HUES48 (cell line): ENCODE results near the gene PRKN.

ENCODE experiments used
- H3K27ac ChIP-seq: one replicate; pipeline ENCODE4 v1.7.0; 2013; ENCODE audit warnings: low read depth, low read length, inconsistent platforms
- H3K27me3 ChIP-seq: 2 replicates; pipeline ENCODE4 v1.6.1; 2013; ENCODE audit warnings: mild to moderate bottlenecking, low read length; ENCODE audit not compliant: control insufficient read depth, insufficient read depth
- H3K36me3 ChIP-seq: 2 replicates; pipeline ENCODE4 v1.6.1; 2013; ENCODE audit warnings: low read length; ENCODE audit not compliant: control insufficient read depth, insufficient read depth
- H3K4me1 ChIP-seq: 2 replicates; pipeline ENCODE4 v1.6.1; 2013; ENCODE audit warnings: mild to moderate bottlenecking, low read length; ENCODE audit not compliant: control insufficient read depth, insufficient read depth
- H3K4me3 ChIP-seq: 2 replicates; pipeline ENCODE4 v1.5.1; 2013; ENCODE audit warnings: mild to moderate bottlenecking, low read depth, low read length
- H3K9ac ChIP-seq: 2 replicates; pipeline ENCODE4 v1.6.1; 2013; ENCODE audit warnings: mild to moderate bottlenecking, low read depth, low read length, moderate library complexity
- H3K9me3 ChIP-seq: 2 replicates; pipeline ENCODE4 v1.6.1; 2013; ENCODE audit warnings: low read length; ENCODE audit not compliant: control insufficient read depth, insufficient read depth

The PRKN gene

DNA sequence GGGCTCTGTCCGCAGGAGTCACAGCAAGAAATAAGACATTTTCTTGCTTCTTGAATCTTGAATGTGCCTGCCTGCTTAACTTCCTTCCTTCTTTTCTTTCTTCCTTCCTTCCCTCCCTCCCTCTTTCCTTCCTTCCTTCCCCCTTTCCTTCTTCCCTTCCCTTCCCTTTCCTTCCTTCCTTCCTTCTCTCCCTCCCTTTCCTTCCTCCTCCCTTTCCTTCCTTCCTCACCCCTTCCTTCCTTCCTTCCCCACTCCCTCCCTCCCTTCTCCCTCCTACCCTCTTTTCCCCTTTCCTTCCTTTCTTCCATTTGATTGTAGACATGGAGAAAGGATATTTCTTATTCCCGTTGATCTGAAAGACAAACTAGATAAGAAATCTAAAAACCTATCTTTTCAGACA, 1016.9 kb downstream of the PRKN start:
- Histone ChIP-seq H3K36me3 (no peaks in the 10 kb centered on the region), H3K4me3 (no peak overlapping the region), H3K9me3 (no peaks in the 10 kb centered on the region), H3K27me3 (no peaks in the 10 kb centered on the region), H3K4me1 (no peaks in the 10 kb centered on the region), H3K9ac (no peak overlapping the region), H3K27ac (no peak overlapping the region)

DNA sequence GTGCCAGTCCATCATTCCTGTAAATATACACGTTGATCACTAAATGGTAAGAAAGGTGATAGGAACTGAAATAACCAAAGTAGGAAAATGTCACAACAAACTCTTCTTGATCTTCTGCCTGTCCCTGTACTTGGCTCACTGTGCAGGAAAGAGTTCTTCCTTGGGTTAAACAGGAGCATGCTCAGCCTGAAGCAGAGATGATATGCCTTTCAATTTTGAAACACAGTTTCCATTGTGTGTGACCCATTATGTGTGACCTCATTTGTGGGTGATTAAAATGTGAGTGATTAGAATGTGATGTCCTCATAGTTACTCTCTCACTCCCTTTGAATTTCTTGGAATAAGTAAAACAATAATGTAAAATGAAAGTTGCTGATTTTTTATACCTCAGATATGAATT, 1026.5 kb downstream of the PRKN start:
- Histone ChIP-seq H3K27ac (no peak overlapping the region), H3K27me3 (no peaks in the 10 kb centered on the region), H3K9ac (no peak overlapping the region), H3K36me3 (no peaks in the 10 kb centered on the region), H3K9me3 (no peaks in the 10 kb centered on the region), H3K4me1 (no peaks in the 10 kb centered on the region; the same call in 1 of the 2 replicates), H3K4me3 (no peak overlapping the region)

GRCh38 chr6:161696801-161697200, 1030.8 kb downstream of the PRKN start:
- Histone ChIP-seq H3K27ac (no peak overlapping the region), H3K36me3 (no peaks in the 10 kb centered on the region), H3K9ac (no peak overlapping the region), H3K4me1 (no peaks in the 10 kb centered on the region; the same call in 1 of the 2 replicates), H3K27me3 (no peaks in the 10 kb centered on the region), H3K4me3 (no peak overlapping the region), H3K9me3 (no peaks in the 10 kb centered on the region)

GRCh38 chr6:161694995-161695394, 1032.6 kb downstream of the PRKN start:
- Histone ChIP-seq H3K27me3 (no peaks in the 10 kb centered on the region), H3K27ac (no peak overlapping the region), H3K9me3 (no peaks in the 10 kb centered on the region), H3K36me3 (no peaks in the 10 kb centered on the region), H3K4me3 (no peak overlapping the region), H3K4me1 (no peaks in the 10 kb centered on the region; the same call in 1 of the 2 replicates), H3K9ac (no peak overlapping the region)

DNA sequence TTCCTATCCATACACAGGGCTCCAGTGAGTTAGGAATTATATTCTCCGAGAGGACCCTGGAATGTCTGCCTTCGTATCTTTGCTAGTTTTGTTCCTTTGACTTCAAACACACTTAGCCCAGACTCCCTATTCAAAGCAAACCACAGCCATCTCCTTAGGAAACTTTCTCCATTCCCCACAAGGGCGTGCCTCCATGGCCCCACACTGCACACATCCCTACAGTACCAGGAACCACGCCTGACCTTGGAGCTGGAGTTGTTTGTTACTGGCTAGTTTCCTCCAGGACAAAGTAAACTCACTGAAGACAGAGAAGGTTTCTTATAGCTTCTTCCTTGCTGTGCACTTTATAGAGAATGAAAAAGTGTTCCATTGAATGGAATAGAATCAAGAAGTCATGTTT, 1040.9 kb downstream of the PRKN start:
- Histone ChIP-seq H3K4me3 (no peak overlapping the region), H3K9me3 (no peaks in the 10 kb centered on the region), H3K9ac (no peak overlapping the region)

GRCh38 chr6:161684731-161685475, 1042.7 kb downstream of the PRKN start:
- Histone ChIP-seq H3K9me3 (no peaks in the 10 kb centered on the region), H3K27me3 (no peaks in the 10 kb centered on the region), H3K4me3 (no peak overlapping the region), H3K36me3 (no peaks in the 10 kb centered on the region), H3K4me1 (no peaks in the 10 kb centered on the region), H3K27ac (no peak overlapping the region), H3K9ac (no peak overlapping the region)

More for the DNA sequence above, 1040.9 kb downstream of the PRKN start:
- Histone ChIP-seq H3K36me3 (no peaks in the 10 kb centered on the region), H3K27ac (no peak overlapping the region), H3K27me3 (no peaks in the 10 kb centered on the region), H3K4me1 (no peaks in the 10 kb centered on the region)

DNA sequence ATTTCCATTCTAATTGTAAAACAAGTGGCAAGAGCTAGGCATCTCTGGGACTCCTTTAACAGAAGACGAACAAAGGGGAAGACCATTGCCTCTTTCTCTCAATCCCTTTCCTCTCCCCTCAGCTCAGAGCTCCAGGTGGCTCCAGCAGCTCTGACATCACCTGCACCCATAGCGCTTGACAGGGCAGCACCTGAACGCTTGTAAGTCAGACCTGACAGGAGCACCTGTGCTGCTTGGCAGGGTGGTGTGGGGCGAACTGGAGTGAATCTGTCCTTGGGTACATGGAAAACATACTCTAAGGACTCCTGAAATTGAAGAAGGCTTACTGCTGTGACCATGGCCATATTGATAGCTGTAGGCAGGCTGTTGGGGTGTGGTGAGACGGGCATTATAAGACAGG, 1044.2 kb downstream of the PRKN start:
- H3K9ac ChIP-seq = no peak overlapping the region
- no peaks in the 10 kb centered on the region for H3K4me1 ChIP-seq
- no peaks in the 10 kb centered on the region for H3K27me3 ChIP-seq
- no peak overlapping the region for H3K27ac ChIP-seq
- no peaks in the 10 kb centered on the region for H3K9me3 ChIP-seq
- H3K36me3 ChIP-seq = no peaks in the 10 kb centered on the region
- H3K4me3 ChIP-seq = no peak overlapping the region

DNA sequence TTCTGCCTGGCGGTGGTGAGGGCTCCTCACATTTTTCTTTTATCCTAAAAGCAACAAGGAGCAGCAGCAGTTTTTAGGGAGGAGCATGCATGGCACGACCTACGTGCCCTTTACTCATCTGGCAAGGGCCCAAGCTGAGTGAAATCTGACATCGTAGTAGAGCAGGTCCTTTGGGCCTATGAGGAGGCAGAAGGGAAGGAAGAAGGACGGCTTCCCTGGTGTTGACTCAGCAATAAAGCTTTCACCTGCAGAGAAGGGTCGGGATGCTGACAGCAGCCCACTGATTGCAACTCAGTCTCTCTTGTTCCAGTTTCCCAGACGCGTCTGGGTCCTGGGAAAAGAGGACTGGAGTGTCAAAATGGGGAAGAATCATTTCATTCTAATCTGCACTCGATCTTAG, 1044.6 kb downstream of the PRKN start:
- Histone ChIP-seq H3K27ac (no peak overlapping the region), H3K4me1 (no peaks in the 10 kb centered on the region), H3K27me3 (no peaks in the 10 kb centered on the region), H3K9me3 (no peaks in the 10 kb centered on the region), H3K9ac (no peak overlapping the region), H3K4me3 (no peak overlapping the region), H3K36me3 (no peaks in the 10 kb centered on the region)

DNA sequence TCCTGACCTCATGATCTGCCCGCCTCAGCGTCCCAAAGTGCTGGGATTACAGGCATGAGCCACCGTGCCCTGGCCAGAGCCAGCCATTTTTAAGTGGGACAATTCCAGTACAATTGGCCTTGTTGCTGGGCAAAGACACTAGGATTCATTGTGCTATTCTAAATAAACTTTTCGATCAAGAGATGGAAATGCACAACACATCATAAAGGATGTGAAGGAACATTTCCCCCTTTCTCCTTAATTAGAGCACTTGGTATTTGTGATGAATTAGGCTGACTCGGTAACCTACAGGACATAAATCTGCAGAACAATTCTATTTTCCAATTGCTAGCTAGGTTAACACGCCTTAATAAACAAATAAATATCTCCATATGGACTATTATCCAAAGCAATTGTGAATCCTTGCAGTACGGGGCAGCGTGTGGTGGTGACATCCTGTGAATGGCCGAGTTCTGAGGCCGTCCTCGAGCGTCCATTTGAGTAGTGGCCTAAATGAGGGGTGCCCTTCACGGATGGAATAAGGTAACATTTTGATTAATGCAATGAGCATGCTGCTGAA, 1047.5 kb downstream of the PRKN start:
- no peaks in the 10 kb centered on the region for H3K9me3 ChIP-seq
- no peak overlapping the region for H3K4me3 ChIP-seq

GRCh38 chr6:161677188-161677587, 1050.4 kb downstream of the PRKN start:
- Histone ChIP-seq H3K4me1 (no peaks in the 10 kb centered on the region), H3K9ac (no peak overlapping the region), H3K27ac (no peak overlapping the region), H3K9me3 (no peaks in the 10 kb centered on the region), H3K36me3 (no peaks in the 10 kb centered on the region), H3K4me3 (no peak overlapping the region), H3K27me3 (no peaks in the 10 kb centered on the region)

More for the DNA sequence above, 1047.5 kb downstream of the PRKN start:
- Histone ChIP-seq H3K4me1 (no peaks in the 10 kb centered on the region), H3K27me3 (no peaks in the 10 kb centered on the region), H3K9ac (no peak overlapping the region), H3K27ac (no peak overlapping the region), H3K36me3 (no peaks in the 10 kb centered on the region)

DNA sequence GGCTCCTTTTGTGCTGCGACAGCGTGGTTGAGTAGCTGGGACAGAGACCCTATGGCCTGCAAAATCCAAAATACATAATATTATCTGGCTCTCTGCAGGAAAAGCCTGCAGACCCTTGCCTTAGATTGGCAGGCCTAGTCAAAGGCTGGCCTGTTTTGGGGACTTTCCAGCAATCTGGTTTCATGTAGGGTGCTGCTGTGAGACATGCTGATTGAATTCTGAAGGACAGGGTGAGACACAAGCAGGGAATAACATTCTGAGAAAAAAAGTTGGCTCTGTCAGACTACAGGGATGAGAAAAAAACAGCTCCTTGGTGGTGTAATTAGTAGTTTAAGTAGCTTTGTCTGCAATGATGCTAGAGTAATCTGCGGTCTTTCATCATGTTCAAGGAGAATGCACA, 1051.0 kb downstream of the PRKN start:
- H3K4me1 ChIP-seq = no peaks in the 10 kb centered on the region
- no peaks in the 10 kb centered on the region for H3K9me3 ChIP-seq
- H3K9ac ChIP-seq = no peak overlapping the region
- H3K36me3 ChIP-seq = no peaks in the 10 kb centered on the region
- H3K27ac ChIP-seq = no peak overlapping the region
- H3K4me3 ChIP-seq = no peak overlapping the region
- no peaks in the 10 kb centered on the region for H3K27me3 ChIP-seq
